ENCODE measurements around the gene ID3. TPM values are rescaled to one million over a fixed set of nuclear protein-coding genes. Genes with fewer than 3 reads are reported as not detected.

Gene ID3
- total RNA-seq, 1 experiment from 2014 or later = 119 TPM

DNA sequence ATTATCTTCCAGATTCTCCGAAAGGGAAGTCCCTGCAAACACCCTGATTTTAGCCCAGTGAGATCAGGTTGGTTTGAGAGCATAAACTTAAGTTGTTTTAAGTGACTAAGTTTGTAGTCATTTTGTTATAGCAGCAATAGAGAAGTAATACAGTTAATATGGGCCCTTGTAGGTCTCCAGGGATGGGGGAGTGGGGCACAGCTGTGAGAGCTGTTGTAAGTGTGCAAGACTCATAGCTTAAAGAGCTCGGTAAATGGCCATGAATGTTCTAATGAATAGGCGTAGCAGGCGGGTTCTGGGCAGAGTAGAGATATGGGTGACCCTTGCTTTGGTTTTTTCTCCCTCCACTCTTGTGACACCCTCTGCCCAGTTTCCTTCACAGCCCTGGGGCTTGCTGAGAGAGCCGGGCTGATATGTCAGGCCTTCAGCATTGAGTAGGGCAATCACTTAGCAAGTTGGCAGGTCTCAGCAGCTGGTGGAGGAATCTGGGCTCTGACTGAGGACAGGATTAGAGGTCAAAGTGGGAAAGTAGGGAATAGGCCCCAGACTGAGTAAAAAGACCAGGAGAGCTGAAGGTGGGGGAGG lies 16.0 kb upstream of the ID3 start:
- no peak overlapping the region for H4K5ac ChIP-seq (ENCODE audit: insufficient read length, low read depth, low read length)
- H3K4me1 Mint-ChIP-seq = peaks cover 26 to 30% of the 10 kb centered on the region in 2 experiments
- peaks cover 5% of the 10 kb centered on the region for H3K27me3 Mint-ChIP-seq (ENCODE audit: low read depth)
- no peaks in the 10 kb centered on the region for H3K27me3 ChIP-seq (ENCODE audit: insufficient read depth, low read length)
- no peaks in the 10 kb centered on the region for H3K9me3 ChIP-seq (ENCODE audit: control insufficient read depth, low read depth, low read length)
- H3K9ac ChIP-seq (ENCODE audit: extremely low read depth, insufficient read length, low read length) = no peak overlapping the region
- H3K56ac ChIP-seq (ENCODE audit: insufficient read length, low read depth, low read length) = no peak overlapping the region
- no peak overlapping the region for H3K27ac Mint-ChIP-seq
- H3T11ph ChIP-seq (ENCODE audit: low read length) = no peak overlapping the region
- H2BK15ac ChIP-seq (ENCODE audit: low read depth, low read length) = no peak overlapping the region
- WGBS (ENCODE audit: extremely low coverage, insufficient read length, low lambda C conversion rate) = no CpG with 5 or more reads among the region's 5 CpGs
- H3K23me2 ChIP-seq (ENCODE audit: insufficient read length, low read depth, low read length, poor library complexity, severe bottlenecking) = no peaks in the 10 kb centered on the region
- no peak overlapping the region for H3K4ac ChIP-seq (ENCODE audit: low read depth, low read length)
- no peak overlapping the region for H3K14ac ChIP-seq (ENCODE audit: insufficient read depth, low read length)
- no peak overlapping the region for H3K18ac ChIP-seq (ENCODE audit: insufficient read length, low read depth, low read length)
- no peak overlapping the region for H2AFZ ChIP-seq (ENCODE audit: low read length)
- H4K20me1 ChIP-seq (ENCODE audit: control insufficient read depth, insufficient read depth, insufficient read length) = no peaks in the 10 kb centered on the region
- H3K4me1 ChIP-seq (ENCODE audit: insufficient read depth, low read length) = peaks cover 2% of the 10 kb centered on the region; the same call in 1 of the 2 replicates
- no peak overlapping the region for H3K4me3 Mint-ChIP-seq
- H3K4me2 ChIP-seq (ENCODE audit: insufficient read depth, insufficient read length, low read length) = no peak overlapping the region
- H3K79me2 ChIP-seq (ENCODE audit: insufficient read depth, low read length) = no peaks in the 10 kb centered on the region
- H3K36me3 Mint-ChIP-seq (ENCODE audit: insufficient read depth in 1 of 3, low read depth in 3 of 3) = peaks cover 0 to 7% (median 2%) of the 10 kb centered on the region in 3 experiments; a peak in 4 of 7 replicates
- H3K23ac ChIP-seq (ENCODE audit: insufficient read length, low read depth, low read length) = no peak overlapping the region
- TF ChIP-seq, protein P1, sequence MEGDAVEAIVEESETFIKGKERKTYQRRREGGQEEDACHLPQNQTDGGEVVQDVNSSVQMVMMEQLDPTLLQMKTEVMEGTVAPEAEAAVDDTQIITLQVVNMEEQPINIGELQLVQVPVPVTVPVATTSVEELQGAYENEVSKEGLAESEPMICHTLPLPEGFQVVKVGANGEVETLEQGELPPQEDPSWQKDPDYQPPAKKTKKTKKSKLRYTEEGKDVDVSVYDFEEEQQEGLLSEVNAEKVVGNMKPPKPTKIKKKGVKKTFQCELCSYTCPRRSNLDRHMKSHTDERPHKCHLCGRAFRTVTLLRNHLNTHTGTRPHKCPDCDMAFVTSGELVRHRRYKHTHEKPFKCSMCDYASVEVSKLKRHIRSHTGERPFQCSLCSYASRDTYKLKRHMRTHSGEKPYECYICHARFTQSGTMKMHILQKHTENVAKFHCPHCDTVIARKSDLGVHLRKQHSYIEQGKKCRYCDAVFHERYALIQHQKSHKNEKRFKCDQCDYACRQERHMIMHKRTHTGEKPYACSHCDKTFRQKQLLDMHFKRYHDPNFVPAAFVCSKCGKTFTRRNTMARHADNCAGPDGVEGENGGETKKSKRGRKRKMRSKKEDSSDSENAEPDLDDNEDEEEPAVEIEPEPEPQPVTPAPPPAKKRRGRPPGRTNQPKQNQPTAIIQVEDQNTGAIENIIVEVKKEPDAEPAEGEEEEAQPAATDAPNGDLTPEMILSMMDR (conservative IDR thresholded peaks at IDR 0.05) = no peak
- no peak overlapping the region for H2BK20ac ChIP-seq (ENCODE audit: low read depth, low read length, poor library complexity, severe bottlenecking)
- no peak overlapping the region for H4K8ac ChIP-seq (replicated peaks; ENCODE audit: insufficient read length, low read depth, low read length)
- H2AK5ac ChIP-seq (ENCODE audit: insufficient read length, low read length) = no peak overlapping the region
- H3K27ac ChIP-seq (ENCODE audit: insufficient read length, low read depth, low read length) = no peak overlapping the region
- H3K9me3 Mint-ChIP-seq = peaks cover 3 to 6% of the 10 kb centered on the region in 2 experiments; a peak in 4 of 5 replicates
- no peak overlapping the region for H2BK5ac ChIP-seq (ENCODE audit: insufficient read length, low read length)
- H2BK120ac ChIP-seq (ENCODE audit: low read depth, low read length, poor library complexity, severe bottlenecking) = no peak overlapping the region
- H4K91ac ChIP-seq (ENCODE audit: insufficient read length, low read depth, low read length) = no peak overlapping the region
- no peak overlapping the region for H2BK12ac ChIP-seq (ENCODE audit: insufficient read length, low read depth, low read length)
- H3K79me1 ChIP-seq (ENCODE audit: insufficient read depth, low read depth, low read length, poor library complexity, severe bottlenecking) = no peaks in the 10 kb centered on the region
- DNase-seq = no peak
